HG03565 (cell line): ENCODE data around the gene NCKAP5.

ENCODE experiments used
- ATAC-seq: cut with Tn5 transposase; IDR thresholded peaks from one replicate; pipeline ENCODE4 v1.9.1; 2021; ENCODE audit warnings: mild to moderate bottlenecking, moderate library complexity; ENCODE audit not compliant: unreplicated experiment

Gene NCKAP5

DNA sequence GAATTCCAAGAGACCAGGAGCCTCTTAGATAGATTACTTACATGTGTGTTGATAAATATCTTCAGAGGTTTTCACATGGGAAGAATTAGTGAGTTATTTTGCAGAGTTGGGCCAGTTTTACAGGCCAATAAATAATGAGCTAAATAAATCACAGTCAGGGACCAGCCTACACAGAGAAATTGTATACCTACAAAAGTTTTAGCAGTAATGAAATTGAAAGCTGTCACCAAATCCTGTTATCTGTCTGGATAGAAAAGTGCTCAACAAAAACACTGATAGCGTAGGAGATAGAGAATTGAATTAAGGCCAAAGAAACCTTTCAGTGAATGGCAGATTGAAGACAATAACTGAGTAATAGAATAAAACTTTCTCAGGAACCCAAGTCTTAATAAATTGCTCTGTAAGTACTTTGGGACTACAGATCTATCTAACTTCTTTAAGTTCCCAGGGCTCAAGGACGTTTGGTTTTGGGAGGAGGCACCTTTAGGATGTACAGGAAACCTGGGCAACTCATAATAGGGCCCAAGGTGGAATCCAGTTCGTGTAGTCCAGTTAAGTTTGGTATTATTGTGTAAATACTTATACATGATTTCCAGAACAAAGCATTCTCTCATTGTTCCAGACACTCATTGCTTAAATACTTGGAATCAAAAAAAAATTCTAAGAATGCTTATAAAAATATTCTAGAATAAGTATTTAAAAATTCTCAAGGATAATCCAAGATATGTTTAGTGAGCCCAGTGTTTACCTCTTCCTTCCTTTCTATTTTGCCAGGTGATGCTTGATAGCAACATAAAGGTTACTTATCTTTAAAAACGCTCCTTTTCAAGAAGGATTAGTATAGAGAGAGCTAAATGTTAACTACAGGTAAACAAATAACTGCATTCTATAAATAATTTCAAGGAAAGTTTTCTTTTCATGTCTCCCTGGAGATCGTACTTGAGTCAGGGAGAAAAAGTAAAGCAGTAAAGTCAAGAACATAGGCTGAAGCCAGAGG, 134.5 kb downstream of the NCKAP5 start:
- no peak for ATAC-seq

DNA sequence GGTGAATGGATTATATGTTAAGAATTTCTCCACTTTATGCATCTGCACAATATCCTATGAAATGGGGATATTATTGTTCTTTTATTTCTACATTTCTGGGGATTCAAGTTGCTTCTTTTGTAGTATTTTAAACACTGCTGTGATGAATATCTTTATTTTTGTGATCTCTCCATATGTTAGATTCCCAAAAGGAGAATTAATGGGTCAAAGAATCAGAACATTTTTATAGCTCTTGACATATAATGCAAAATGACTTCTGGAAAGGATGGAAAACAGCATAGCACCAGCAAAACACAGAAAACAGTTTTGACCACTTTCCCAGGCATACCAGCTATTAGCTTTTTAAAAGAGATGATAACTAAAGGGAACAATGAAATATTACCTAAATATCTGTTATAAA, 135.5 kb downstream of the NCKAP5 start:
- no peak for ATAC-seq

DNA sequence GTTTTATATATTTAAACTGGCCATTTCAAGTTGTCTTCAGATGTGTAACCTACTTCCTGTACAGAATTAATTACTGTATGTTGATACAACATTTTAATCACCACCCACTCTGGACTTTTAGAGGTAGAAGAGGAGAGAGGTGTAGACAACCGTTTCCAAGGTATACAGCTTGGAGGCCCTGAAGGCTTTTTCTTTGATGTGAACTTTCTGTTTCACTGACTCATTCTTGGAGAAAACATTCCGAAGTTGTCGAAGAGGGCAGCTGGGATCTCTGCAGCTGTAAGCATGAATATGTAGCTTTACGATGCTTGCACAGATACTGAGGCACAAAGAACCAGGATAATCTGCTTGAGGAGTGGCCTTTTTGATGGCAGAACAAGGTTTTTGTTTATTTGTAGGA, 137.0 kb downstream of the NCKAP5 start:
- no peak for ATAC-seq

DNA sequence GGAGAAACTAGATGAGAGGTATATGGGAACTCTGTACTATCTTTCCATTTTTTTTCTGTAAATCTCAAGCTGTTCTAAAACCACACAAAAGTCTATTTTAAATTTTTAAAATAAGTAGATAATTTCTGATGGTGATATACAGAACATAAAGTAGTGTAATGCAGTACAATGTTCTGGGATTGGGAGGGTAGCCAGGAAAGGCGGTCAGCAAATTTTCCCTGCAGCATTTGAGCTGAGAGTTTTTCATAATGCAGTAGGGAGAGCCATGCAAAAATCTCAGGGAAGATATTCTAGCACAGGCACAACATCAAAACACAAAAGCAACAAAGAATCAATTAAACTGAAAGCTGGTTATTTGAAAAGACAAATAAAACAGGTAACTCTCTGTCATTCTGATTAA, 141.5 kb downstream of the NCKAP5 start:
- no peak for ATAC-seq

DNA sequence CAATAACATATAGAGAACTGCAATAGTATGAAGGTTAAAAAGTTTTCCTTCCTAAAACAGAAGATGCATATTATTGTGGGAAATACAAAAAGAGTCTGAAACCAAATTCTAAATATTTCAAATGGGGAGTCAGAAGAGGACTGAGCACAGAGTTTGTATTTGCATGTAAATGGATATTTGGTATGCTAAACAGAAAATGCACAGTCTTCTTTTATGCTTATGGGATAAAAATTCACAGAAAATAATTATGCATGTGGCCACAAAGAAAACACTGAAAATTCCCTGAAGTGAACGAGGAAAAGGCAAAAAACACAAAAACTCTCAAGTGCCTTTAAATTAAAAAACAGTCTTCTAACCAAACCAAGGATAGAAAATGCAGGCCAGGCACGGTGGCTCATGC, 142.7 kb downstream of the NCKAP5 start:
- no peak for ATAC-seq

DNA sequence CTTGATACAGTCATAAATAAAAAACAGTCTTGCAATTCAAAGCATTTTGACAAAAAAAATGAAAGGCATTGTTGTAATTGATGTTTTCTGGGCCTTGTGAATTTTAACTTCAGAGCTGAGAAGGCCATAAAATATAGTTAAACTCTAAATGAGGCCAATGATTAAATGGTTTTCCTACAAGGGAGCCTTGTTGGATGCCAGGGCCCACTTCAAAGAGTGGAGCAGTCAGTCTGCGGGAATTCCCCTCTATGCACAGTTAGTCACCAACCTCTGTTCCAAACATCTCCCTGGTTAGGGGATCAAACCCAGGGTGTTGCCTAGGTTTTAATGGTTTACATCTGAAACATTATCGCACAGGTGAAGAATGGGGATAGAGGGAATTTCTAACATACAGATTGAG, 143.4 kb downstream of the NCKAP5 start:
- no peak for ATAC-seq

DNA sequence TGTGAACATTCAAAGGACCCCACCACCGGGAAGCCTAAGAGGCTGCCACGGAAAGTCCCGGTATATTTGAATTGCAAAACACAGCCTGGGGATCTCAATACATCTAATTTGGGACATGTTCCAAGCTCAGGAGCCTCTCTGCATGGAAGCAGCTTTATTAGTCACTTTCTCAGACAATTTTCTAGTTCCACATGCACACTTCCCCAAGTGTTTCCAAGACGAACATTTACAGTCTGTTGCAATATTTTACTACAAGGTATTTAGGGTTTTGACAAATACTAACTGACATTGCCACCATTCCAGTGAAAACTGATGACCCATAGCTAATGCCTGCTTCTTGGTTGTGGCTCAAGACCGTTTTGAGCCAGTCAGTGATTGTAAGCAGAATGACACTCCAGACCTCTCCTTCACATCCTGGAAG, 145.3 kb downstream of the NCKAP5 start:
- ATAC-seq, result no peak

DNA sequence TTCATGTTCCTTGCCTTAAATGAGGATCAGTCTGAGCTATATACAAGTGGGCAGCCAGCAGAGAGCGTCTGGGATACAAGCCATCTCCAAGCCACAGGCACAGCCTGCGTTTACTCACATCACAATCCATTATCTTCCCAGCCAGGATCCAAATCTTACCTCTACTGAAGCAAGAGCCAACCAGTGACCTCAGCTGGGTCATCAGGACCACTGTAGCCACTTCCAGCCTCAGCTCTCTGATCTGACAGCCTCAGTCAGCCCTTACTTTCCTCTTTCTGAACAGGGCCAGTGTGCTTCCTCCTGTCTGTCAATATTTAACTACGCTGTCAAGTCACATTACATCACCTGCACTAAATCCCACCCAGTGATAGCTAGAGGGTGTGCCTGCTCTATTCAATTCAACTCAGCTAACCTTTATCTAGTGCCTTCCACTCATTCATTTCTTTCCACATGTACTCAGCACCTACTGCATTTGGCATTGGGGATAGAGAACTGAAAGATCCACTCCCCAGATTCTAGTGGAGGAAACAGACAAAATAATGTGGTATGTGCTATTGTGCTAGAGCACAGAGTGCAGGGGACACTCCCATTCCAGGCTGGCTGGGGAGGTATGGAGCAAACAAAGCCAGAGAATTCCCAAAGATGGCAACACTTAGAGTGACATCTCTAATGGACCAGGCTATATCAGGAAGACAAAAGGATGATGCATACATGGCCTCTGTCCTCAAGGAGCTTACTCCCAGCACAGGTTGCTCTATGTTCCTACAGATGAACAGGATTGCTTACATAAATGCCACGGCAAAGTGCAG, 146.5 kb downstream of the NCKAP5 start:
- peak; percentile 72 for ATAC-seq

DNA sequence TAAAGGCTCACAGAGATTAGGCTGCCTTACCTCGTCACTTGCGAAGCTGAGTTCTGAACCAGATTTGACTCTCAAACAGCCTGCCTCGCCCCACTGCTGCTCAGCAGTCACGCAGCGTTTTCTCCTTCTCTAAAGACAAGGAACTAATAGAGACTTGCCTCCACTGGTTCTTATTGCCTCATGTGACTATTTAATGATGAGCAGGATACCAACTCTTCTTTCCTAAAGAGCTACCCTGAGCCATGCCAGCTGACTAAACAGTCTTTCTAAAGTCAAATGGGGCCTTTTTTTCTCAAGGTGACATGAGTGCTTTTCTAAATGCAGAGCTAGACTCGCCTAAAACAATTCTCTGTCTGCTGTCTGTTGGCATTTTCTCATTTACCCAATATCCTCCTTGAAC, 147.5 kb downstream of the NCKAP5 start:
- ATAC-seq, result no peak

DNA sequence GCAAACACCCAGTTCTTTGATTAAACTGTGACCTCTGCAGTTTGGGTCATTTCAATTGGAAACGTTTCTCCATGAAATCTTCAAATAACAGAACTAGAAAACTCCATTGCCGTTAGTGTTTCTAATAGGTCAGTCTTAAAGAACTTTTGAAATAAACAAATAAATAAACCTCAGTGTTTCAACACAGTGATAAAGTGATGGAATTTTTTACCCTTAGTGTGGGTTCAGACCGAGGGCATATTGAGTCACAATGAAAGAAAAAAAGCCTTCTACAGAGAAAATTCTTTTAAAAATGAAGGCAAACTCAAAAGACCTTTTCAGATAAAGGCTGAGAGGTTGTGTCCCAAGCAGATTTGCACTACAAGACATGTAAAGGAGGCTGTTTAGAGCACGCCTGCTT, 149.6 kb downstream of the NCKAP5 start:
- no peak for ATAC-seq

DNA sequence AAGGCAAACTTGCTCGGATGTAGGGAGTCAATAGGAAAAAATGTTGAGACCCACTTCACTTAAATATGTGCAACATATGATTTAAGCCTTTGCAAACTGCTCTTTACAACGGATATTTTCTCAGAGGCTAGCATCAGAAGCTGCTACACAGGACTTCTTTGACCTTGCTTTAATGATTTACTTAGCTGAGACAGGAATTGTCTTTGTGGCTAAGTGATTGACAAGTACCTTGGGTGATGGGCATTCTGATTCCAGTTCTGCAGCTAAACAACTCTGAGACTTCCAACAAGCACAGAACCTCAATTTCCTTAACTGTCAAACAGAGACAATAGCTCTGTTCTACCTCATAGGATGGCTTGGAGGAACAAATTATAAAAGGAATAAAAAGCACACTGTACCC, 150.2 kb downstream of the NCKAP5 start:
- no peak for ATAC-seq

DNA sequence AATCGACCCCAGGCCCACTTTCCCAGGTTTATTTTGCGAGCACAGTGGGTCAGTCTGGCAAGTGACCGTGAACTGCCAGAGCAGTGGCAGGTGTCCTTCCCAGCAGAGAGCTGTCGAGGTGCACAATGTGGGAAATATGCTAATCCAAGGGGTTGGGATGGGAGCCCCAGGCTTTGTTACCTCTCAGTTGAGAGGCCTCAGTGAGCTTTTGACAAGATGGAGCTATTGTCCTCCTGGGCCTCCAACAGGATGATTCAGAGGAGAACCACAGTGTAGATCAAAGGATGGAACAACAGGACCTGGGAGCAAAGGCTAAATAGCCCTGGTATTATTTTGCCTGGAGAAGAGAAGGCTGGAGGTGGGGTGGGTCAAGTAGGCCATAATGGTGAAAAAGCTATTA, 150.8 kb downstream of the NCKAP5 start:
- no peak for ATAC-seq

DNA sequence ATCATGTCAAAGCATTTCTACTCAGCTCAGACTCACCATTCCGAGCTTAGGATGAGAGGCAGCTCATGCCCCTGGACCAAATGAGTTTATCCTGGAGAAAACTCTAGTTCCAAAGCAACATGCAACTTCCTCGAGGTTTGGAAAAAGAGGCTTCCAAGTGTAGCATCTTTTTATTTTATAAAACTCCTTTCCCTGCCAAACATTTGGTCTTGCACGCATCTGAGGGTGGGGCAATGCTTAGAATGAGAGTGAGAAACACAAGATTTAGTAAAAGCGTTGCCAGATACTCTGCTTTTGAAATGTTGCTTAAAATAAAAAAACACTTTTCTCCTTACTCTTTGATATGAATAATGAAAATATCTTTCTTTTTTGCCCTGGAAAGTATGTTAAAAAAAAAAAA, 151.5 kb downstream of the NCKAP5 start:
- ATAC-seq, result no peak

DNA sequence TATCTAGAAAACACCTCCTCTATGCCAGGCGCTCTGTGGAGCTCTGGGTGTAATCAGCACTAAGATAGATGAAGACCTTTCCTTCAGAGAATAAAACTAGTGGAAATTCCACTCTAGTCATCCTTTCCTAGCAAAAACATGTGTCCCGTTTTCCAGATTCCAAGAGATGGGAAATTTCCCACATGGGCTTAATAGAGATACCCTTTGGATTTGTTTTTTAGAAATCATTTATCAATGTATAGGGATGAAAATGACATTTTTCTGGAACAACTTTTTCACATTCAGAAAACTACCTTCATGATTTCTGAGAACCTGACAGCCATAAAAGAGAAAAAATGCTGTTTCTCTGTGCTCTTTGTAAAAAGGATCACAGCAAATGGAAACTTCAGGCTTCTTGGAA, 152.1 kb downstream of the NCKAP5 start:
- no peak for ATAC-seq

DNA sequence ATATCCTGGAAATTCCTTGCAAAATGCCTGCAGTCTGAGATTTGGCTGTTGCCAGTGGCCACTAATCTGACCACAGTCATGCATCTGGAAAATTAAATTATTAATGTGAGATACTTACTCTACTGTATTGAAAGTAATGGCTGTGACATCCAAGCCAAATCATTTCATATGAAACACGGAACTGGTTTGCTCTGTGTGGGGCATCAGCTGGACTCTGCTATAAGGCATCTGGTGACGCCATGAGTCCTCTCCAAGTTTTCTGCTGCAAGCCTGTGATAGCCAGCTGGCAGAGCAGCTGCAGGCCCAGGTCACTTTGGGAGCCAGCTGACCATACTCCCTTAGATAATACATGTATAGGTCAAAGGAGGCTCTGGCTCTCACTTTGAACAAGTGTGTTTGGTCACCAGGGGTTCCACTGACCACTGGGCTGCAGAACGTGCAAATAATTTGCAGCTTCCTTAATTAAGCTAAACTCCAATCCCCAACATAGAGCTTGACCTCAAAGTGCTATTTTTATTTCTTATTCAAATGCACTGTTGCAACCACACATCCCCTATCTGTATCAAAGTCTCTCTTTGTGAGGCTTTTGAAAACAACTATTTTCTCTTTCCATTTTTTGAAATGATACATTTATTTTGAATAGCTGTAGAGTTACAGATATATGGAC, 152.9 kb downstream of the NCKAP5 start:
- no peak for ATAC-seq

DNA sequence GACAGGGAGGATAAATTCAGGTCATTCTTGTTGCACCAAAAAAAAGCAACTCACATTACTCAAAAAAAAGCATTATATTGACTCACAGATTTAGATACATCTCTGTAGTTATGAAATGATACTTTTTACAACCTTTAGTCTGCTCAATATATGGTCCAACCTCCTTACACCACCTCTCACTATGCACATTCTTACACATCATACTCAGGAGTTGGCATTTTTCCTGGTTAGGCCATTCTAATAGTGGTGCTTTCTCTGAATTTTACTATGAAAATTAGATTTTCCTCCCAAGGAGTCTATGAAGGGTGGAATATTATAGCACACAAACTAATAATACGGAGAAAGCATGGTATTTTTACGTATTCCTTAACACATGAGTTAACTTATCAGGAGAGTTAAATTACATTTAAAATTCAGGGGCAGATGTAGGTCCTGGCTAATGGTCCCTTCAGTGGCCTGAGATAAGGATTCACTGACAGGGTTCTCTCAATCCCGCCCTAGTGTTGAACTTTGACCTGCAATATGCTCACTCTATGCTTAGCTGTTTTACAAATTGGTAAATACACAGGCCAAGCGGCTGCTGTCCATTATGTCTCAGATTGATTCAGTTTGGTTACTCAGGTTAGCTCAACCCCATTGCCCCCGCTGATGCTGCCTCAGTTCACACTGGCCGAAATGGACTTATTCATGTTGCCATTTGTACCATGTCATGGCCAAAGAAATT, 153.6 kb downstream of the NCKAP5 start:
- no peak for ATAC-seq

DNA sequence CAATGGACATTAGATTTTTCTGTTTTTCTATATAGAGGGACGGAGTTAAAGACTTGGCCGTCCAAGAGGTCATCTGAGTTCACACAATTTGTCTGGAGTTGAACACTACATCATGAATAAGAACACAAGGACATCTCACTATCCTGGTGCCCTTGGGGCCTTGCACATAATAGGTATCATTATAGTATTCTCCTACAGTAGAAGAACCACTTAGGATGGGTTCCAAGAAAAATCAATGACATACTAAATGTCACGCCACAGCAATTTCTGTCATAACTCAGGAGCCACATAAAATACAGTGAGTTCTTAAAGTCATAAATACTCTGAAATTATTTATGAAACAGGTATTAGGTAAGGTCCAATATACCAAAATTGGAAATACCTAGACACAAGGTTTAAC, 154.4 kb downstream of the NCKAP5 start:
- no peak for ATAC-seq

DNA sequence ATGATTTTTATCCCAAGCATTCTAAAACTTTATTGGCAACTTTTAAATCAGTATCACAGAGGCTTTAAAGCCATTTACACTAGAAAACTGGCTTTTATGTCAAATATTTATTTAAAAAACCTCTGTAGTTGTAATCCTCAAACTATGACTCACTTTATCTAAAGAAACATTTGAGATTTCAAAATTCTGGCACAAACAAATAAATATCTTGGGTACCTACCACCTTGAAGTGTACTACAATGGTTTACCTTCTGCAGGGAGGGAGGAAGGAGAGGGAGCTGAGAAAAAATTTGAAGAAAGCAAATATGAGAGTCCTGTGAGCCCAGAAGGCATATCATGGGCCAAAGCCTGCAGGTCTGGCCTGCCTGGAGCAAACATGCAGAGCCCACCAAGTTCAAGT, 155.6 kb downstream of the NCKAP5 start:
- no peak for ATAC-seq

DNA sequence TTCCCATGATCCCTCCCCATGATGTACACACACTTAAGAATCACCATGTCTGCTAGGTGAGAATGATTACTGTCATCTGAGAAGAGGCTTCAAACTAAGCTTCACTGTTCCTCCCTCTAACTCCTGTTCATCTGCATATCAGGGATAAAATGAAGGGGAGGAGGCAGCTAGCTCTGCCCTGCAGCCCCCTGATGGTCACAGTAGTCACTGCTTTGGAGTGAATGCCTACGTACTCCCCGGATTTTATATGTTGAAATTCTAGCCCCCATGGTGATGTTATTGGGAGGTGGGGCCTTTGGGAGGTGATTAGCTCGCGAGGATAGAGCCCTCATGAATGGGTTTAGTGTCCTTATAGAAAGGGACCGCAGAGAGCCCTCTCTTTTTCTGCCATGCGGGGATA, 156.4 kb downstream of the NCKAP5 start:
- no peak for ATAC-seq

DNA sequence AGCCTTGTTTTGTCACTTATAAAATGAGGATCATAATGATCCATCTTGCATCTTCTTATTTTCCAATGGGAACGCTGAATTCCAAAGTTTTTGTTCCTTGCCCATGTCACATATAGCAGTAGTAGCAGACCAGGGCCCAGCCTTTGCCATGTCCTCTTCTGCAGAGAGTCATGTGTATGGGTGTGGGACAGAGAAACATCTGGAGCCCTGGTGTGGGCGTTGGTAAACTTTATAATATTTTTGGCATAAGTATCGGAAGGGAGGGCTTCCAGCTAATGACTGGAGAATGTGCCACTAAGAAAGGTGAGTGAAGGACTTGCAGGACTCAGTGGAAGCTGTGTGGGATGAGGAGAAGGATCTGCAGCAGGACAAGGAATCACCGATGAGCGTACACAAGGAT, 157.2 kb downstream of the NCKAP5 start:
- no peak for ATAC-seq
